Esophagus (tissue), 2 donors: ENCODE measurements around the gene HNF1B. TPM values are rescaled to one million over a fixed set of nuclear protein-coding genes. Genes with fewer than 3 reads are reported as not detected.

ENCODE experiments used
- H3K27ac ChIP-seq, 2 donors: one replicate each; pipeline ENCODE4 v1.5.1; 2013; ENCODE audit warnings: low read depth in 2 of 2, mild to moderate bottlenecking in 2 of 2, inconsistent platforms in 1 of 2, low read length in 1 of 2, moderate library complexity in 1 of 2
- H3K27me3 ChIP-seq, 2 donors: one replicate each; pipeline ENCODE4 v1.6.1; 2013; ENCODE audit warnings: low read length in 2 of 2, control low read depth in 1 of 2, mild to moderate bottlenecking in 1 of 2; ENCODE audit not compliant: insufficient read depth in 2 of 2, control insufficient read depth in 1 of 2
- H3K36me3 ChIP-seq, 2 donors: one replicate each; pipeline ENCODE4 v1.6.1; 2013; ENCODE audit warnings: low read length in 1 of 2; ENCODE audit not compliant: control insufficient read depth in 2 of 2, insufficient read depth in 2 of 2
- H3K4me1 ChIP-seq, 2 donors: one replicate each; pipeline ENCODE4 v1.6.1; 2013; ENCODE audit warnings: low read length in 1 of 2; ENCODE audit not compliant: control insufficient read depth in 2 of 2, insufficient read depth in 2 of 2
- H3K4me3 ChIP-seq, 2 donors: one replicate each; pipeline ENCODE4 v1.5.1; 2013; ENCODE audit warnings: low read length in 2 of 2, mild to moderate bottlenecking in 2 of 2, low read depth in 1 of 2, moderate library complexity in 1 of 2
- H3K9me3 ChIP-seq, 2 donors: one replicate each; pipeline ENCODE4 v1.6.1; 2013; ENCODE audit warnings: mild to moderate bottlenecking in 2 of 2, low read depth in 1 of 2, low read length in 1 of 2, moderate library complexity in 1 of 2; ENCODE audit not compliant: control insufficient read depth in 2 of 2, insufficient read depth in 1 of 2
- WGBS, 2 donors: extraction: QIAGEN DNeasy Blood & Tissue Kit; methylation state at CpG; one replicate each; pipeline ENCODE4 v1.1.7; 2013; 5-methylcytosine and 5-hydroxymethylcytosine counted together
- polyA plus RNA-seq, 2 donors: library from polyadenylated mRNA; stranded (reverse); fragments of 200-250 nt; gene quantifications; one replicate each; pipeline ENCODE4 v1.2.3, GENCODE V29; 2013
- donor health status: healthy with polysubstance abuse.
- donor health status: Bipolar disorder and iron deficiency.

The HNF1B gene
- polyA plus RNA-seq, 2 donors = 0.01 TPM; not detected in 1

- H3K27ac ChIP-seq = no peak overlapping the region
- H3K4me1 ChIP-seq = no peaks in the 10 kb centered on the region
- peaks cover 2 to 4% of the 10 kb centered on the region in 2 donors for H3K27me3 ChIP-seq
- H3K9me3 ChIP-seq = no peaks in the 10 kb centered on the region
- H3K36me3 ChIP-seq = no peaks in the 10 kb centered on the region
- 61 to 73% methylated on average over 4 of the region's 4 CpGs for WGBS, 2 donors
- no peak overlapping the region for H3K4me3 ChIP-seq
These were observed 31.2 kb downstream of the HNF1B start for GRCh38 chr17:37713624-37714023.

DNA sequence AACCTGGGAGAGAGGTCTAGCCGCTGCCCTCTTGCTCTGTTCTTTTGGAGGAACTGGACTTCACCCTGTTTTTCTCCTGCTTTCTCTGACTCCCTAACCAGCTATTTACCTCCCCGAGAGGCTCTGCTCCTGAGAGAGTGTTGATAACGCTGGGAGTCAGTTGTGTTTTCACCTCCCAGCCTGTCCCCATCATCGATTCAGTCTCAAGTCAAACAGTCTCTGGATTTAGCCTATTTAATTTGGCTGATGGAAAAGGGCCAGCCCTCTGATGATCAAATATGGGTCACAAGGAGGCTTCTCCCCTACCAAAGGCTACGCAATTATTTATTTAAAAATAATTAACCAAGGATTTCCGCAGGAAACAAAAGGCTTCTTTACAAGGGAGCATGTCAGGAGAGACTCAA, 31.8 kb downstream of the HNF1B start:
- Histone ChIP-seq H3K27ac (no peak overlapping the region), H3K4me3 (no peak overlapping the region), H3K9me3 (no peaks in the 10 kb centered on the region), H3K4me1 (no peaks in the 10 kb centered on the region), H3K36me3 (no peaks in the 10 kb centered on the region), H3K27me3 (peaks cover 2 to 4% of the 10 kb centered on the region in 2 donors)
- 33 to 45% methylated on average over 6 of the region's 6 CpGs for WGBS, 2 donors

- Histone ChIP-seq H3K27ac (no peak overlapping the region), H3K4me1 (no peaks in the 10 kb centered on the region), H3K4me3 (no peak overlapping the region), H3K36me3 (no peaks in the 10 kb centered on the region), H3K9me3 (no peaks in the 10 kb centered on the region), H3K27me3 (peaks cover 2 to 4% of the 10 kb centered on the region in 2 donors)
- 73 to 82% methylated on average over 6 of the region's 6 CpGs for WGBS, 2 donors
These were observed 33.7 kb downstream of the HNF1B start for GRCh38 chr17:37711113-37711512.

DNA sequence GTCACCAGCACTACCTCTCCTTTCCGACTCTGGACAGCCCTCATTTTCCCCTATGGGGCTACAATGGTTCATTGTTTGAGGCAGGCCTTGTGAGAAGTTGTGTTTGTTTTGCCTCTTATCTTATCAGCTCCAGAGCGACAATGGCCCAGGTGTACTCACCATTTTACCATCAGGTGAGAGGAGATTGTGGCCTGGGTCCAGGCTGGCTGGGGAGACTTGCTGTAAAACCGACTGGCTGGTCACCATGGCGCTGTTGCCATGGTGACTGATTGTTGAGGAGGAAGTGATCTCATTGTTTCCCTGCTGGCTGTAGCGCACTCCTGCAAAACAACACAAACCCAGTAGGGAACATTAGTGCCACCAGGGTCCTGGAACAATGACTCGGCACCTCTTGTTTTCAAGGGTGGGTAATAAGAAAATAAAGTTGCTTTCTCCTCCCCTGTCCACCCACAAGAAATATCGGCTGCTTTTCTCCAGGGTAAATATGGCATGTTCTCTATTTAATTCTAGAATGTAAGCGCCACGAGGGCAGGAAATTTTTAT, 34.4 kb downstream of the HNF1B start:
- Histone ChIP-seq H3K9me3 (no peaks in the 10 kb centered on the region), H3K36me3 (no peaks in the 10 kb centered on the region), H3K4me1 (no peaks in the 10 kb centered on the region), H3K27me3 (peaks cover 2 to 4% of the 10 kb centered on the region in 2 donors), H3K27ac (no peak overlapping the region), H3K4me3 (no peak overlapping the region)
- WGBS, 2 donors = 53 to 67% methylated on average over 9 of the region's 9 CpGs

DNA sequence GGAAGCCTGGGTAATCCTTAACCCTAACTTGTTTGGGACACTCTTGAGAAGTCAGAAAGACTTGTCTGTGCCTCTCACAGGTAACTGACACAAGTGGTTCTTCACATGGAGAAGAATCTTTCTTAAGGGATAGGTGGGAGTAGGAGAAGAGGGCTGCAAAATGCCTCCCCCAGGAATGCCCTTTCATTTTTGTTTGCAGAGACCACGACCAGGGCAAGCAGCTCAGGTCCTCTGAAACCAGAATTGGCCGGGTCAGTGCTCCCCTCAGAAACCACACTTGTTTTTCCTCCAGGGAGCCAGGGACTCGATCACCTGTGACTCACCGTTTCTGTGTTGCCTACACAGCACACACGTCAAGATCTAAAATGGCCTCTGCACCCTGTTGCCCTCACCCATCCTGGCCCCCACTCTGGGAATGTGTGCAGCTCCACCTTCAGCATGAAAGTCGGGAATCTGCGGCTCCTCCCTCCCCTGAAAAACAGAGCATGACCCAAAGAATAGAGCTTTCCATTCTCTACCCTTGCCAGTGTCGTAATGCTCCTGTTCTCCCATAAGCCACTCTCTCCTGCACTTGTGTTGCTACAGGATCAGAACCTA, 36.1 kb downstream of the HNF1B start:
- H3K4me1 ChIP-seq = no peaks in the 10 kb centered on the region
- WGBS, 2 donors = 45 to 53% methylated on average over 8 of the region's 8 CpGs
- H3K27me3 ChIP-seq = peaks cover 0 to 2% of the 10 kb centered on the region in 2 donors
- no peaks in the 10 kb centered on the region for H3K9me3 ChIP-seq
- no peaks in the 10 kb centered on the region for H3K36me3 ChIP-seq
- H3K27ac ChIP-seq = no peak overlapping the region
- no peak overlapping the region for H3K4me3 ChIP-seq

DNA sequence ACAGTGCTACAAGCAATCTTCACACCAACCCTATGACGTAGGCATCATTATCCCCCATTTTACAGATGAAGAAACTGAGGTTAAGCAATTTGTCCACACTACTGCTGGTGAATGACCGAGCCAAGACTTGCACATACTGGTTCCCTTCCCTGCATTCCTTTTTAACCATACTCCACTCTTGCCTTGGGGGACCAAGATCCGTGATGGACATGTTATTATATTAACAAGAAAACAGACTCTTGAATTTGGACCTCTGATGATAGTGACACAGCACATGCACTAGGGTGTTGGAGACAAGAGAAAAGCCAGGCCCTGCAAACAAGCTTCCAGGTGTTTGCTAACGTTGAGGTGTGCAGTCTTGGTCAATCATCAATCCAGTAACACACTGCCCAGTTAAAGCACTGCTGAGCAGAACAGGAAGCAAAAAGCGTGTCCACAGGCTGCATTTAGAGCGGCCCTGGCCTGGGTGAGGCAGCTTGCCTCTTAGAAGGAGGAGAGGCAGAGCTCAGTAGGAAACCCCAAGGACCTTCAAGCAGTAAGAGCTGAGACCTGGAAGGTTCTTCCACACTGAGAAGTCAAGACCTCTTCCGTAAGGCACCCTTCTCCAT, 36.7 kb downstream of the HNF1B start:
- WGBS, 2 donors = 64 to 83% methylated on average over 7 of the region's 7 CpGs
- Histone ChIP-seq H3K4me1 (no peaks in the 10 kb centered on the region), H3K9me3 (no peaks in the 10 kb centered on the region), H3K27ac (no peak overlapping the region), H3K27me3 (peaks cover 0 to 2% of the 10 kb centered on the region in 2 donors), H3K4me3 (no peak overlapping the region), H3K36me3 (no peaks in the 10 kb centered on the region)

DNA sequence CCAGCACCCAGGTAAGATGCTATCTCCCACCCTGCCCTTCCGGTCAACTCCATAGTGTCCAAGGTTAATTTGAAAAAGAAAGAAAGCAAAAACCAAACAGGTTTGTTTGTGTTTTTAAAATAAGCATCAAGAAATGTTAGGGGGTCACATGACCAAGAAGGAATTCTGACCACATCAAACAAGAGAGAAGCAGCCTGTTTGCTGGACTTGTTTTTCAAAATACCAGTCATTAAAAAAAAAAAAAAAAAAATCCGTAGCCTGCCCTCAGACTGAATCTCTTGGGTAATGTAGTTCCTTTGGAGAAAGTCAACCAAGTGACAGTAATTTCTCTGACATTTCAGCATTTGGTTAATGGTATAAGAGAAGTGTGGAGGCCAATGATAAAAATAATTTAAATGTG, 38.4 kb downstream of the HNF1B start:
- no peak overlapping the region for H3K27ac ChIP-seq
- H3K36me3 ChIP-seq = no peaks in the 10 kb centered on the region
- H3K4me1 ChIP-seq = peaks cover 0 to 2% of the 10 kb centered on the region in 2 donors
- WGBS, 2 donors = 73 to 82% methylated on average over 2 of the region's 2 CpGs
- H3K27me3 ChIP-seq = no peaks in the 10 kb centered on the region
- H3K9me3 ChIP-seq = no peaks in the 10 kb centered on the region
- no peak overlapping the region for H3K4me3 ChIP-seq

DNA sequence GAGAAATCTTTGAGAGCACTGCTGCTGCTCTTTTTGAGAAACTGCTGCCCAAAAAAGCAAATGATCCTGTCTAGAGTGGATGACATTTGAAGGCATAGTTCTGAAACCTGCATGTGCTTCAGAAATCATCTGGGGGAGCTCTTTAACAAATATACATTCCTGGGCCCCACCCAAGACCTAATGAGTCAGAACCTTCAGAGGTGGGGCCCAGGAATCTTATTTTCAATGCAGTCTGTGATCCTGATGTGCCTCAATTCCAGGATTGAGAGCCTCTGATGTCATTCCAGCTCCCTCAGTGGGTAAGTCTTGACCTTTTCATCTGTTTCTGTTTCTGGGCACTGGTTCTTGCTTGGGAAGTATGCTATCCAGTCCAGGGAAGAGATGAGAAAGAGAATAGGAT, 42.3 kb downstream of the HNF1B start:
- no peaks in the 10 kb centered on the region for H3K9me3 ChIP-seq
- no peaks in the 10 kb centered on the region for H3K36me3 ChIP-seq
- H3K27me3 ChIP-seq = no peaks in the 10 kb centered on the region
- H3K4me1 ChIP-seq = peaks cover 0 to 3% of the 10 kb centered on the region in 2 donors
- H3K27ac ChIP-seq = no peak overlapping the region
- no peak overlapping the region for H3K4me3 ChIP-seq

DNA sequence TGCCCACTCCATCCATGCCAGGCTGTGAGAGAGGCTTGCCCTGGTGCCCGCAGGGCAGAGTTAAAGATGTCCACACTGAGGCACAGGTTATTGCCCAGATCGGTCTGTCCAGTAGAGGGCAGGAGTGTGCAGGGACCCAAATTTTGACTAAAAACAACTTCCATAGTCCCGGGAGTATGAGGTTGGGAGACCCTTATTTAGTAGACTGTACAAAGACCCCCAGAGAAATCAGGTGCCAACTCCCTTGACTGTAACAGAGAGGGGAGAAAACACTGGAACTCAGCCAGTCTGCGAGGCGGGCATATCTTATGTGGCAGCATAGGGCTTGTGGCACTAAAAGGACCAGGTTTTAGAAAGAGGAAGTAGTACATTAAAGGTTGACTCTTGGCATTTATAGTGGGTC, 43.4 kb downstream of the HNF1B start:
- Histone ChIP-seq H3K4me3 (no peak overlapping the region), H3K9me3 (no peaks in the 10 kb centered on the region), H3K27ac (no peak overlapping the region), H3K27me3 (no peaks in the 10 kb centered on the region), H3K4me1 (peaks cover 0 to 3% of the 10 kb centered on the region in 2 donors), H3K36me3 (no peaks in the 10 kb centered on the region)
- 45 to 50% methylated on average over 5 of the region's 5 CpGs for WGBS, 2 donors

DNA sequence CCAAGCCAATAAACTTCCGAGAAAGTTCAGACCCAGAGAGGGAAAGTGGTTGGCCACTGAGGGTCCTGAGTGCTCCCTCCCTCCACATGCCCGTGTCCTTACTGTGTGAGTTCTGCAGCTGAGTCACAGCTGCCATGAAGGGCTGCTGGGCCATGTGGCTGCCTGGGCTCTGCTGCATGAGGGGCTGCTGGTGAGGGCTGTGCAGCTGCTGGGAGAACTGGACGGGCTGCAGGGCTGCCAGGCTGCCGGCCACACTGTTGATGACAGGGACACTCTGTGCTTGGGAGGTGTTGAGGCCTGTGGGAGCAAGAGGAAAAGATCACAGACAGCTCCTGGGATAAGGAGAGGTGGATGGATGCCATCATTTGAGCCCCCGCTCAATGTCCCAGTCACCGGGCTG, 44.0 kb downstream of the HNF1B start:
- Histone ChIP-seq H3K36me3 (no peaks in the 10 kb centered on the region), H3K27me3 (no peaks in the 10 kb centered on the region)
- WGBS, 2 donors = 81 to 86% methylated on average over 6 of the region's 6 CpGs

More for the DNA sequence above, 44.0 kb downstream of the HNF1B start:
- H3K4me3 ChIP-seq = no peak overlapping the region
- peaks cover 0 to 3% of the 10 kb centered on the region in 2 donors for H3K4me1 ChIP-seq
- no peaks in the 10 kb centered on the region for H3K9me3 ChIP-seq
- no peak overlapping the region for H3K27ac ChIP-seq
